Smooth muscle cell of the pulmonary artery (primary cell): ENCODE results near the gene F5. TPM values are rescaled to one million over a fixed set of nuclear protein-coding genes. Genes with fewer than 3 reads are reported as not detected.

Experiments used
- total RNA-seq: library from RNA; depleted of rRNA; stranded (reverse); fragments of >200 nt; gene quantifications from 2 replicates; pipeline ENCODE4 v1.2.3, GENCODE V29; 2014

The F5 gene
- total RNA-seq = under 0.01 TPM in 1 of 2 replicates, not detected in the other

DNA sequence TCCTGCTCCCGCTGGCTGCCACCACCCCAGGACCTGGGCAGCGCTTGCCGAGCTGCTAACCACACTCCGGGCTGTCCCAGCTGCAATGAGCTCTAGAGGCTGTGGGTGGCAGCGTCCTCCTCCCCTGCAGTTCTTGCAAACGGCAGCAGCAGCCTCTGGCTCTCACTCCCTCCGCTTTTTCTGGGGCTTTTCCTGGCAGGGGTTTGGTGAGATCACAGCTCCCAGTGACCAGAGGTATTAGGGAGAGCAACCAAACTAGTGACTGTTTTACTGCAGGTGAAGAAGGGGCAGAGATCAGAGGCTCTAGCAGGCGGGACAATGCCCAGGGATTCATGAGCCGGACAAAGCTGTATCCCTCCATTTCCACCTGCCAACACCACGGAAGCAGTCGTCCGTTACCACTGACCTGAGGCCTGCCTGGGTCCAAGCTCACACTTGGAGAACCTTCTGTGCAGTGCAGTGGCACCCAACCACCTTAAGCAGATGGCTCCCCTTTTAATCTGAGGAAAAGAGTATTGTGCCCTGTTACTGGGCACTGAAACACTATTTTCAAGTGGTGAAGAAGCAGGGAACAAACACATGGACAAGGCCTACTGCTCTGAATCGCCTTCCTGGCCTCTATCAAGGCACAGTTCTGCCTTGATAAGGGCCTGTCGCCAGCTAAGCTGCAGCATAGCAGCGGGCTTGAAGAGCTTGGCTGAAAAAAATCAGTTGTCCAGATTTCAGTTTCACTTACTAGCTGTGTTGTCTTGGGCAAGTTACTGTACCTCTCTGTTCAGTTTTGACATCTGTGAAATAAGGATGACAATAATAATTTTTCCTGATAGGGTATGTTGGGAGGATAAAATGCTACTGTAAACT, at the start of gene F5:
F5 (minus strand) TSS at position 87 of the 861 bp plus-strand sequence. CDS start 95 bp downstream, outside the sequence.

DNA sequence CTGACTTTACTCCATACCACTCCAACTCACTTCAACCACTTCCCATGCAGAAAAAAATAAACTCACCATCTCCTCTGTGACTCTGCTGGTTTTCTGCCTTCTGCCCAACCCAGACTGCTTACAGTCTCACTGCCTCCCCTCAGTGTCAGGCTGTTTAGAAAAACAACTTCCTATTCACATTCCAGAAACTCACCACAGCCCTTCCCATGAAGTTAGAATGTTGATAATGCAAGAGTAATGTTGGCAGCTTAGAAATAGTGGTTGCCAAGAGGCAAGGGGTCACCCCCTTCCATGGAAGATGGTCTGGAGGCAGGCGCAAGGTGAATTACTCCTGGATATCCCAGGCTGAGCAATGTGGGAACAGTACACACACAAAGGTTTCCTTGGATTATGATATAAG, 43.7 kb upstream of the F5 start, which contains the start of gene SELP:
SELP (minus strand) TSS at position 119 of the 400 bp plus-strand sequence; CDS start at position 69, 50 bp downstream.

DNA sequence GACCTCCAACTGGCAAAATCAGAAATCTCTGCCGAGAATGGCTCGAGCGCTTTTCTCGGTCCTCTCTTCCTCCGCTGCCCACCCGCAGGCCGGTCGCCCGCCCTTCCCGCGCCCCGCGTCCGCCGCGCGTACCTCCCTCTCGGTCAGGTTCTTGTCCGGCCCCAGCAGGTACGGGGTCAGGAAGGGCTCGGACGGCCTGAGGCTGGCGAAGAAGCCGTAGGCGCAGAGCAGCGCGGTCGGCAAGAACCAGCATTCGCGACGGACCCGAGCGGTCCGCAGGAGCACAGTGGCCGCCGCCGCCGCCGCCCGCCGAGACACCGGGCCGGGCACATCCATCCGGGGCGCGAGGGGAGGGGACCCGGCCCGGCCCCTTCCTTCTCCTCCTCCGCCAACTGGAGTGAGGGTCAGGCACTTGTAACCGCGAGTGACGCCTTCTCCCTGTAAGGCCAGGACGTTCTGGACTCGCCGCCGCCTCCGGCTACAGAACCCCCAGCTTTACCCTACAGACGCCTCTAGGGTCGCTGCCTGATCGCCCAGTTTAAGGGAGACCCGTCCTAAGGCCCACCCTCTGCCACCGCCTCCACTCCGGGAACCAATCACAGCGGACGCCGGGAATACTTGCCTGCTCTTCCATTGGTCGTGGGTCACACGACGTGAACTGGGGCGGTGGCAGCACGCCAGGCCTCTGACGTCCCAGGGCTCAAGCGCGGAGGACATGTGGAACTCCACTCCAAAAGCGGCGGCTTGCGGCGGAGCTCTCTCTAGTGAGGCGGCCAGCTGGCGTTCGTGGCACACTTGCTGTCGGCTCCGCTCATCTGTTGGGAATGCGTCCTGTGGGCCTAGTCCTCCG, 100.6 kb downstream of the F5 start, which contains the start of gene SLC19A2:
SLC19A2 (minus strand) TSS at position 514 of the 850 bp plus-strand sequence; CDS start at position 336, 178 bp downstream.

Other genes starting within 250 kb of the F5 start
- 14.3 and 22.0 TPM in 2 replicates for gene NME7, start 218.7 kb downstream of the F5 start, total RNA-seq
- gene BLZF1, start 218.3 kb downstream of the F5 start, total RNA-seq = 26.3 and 32.1 TPM in 2 replicates
- gene CCDC181, start 159.0 kb downstream of the F5 start, total RNA-seq = 0.53 and 0.85 TPM in 2 replicates
- 7.1 and 10.5 TPM in 2 replicates for gene SLC19A2, start 100.5 kb downstream of the F5 start, total RNA-seq
- gene SELP, start 43.6 kb upstream of the F5 start, total RNA-seq = 0.07 and 0.13 TPM in 2 replicates
- 0.39 TPM in 1 of 2 replicates, not detected in the other for gene SELL, start 125.1 kb upstream of the F5 start, total RNA-seq
- gene SELE, start 147.6 kb upstream of the F5 start, total RNA-seq = not detected in 2 replicates
- 2.9 and 5.0 TPM in 2 replicates for gene METTL18, start 208.4 kb upstream of the F5 start, total RNA-seq